ENCODE data around the gene KIF21A.

Gene KIF21A

DNA sequence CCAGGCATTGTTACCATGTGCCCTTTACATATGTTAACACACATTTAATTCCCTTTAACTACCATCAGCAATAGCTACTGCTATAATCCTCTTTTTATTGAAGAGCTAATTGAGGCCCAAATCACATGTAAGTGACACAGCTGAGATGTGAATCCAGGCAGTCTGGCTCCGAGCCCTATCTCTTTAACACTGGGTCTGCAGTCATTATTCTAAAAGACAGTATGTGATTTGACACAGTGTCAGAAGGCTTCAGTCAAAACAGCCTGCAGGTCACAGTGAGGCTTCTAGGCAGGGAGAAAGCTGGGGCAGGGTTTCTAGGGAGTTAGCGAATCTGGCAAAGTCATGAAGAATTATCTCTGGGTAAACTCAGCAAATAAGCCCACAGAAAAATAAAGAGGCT lies 148.2 kb downstream of the KIF21A start:
- no peak overlapping the region for H3K4me3 ChIP-seq (ENCODE audit: low read depth, low read length)
- no peak for DNase-seq (ENCODE audit: low read depth)
- no peak for TF ChIP-seq CTCF (IDR thresholded peaks at IDR 0.05; ENCODE audit: low read depth, low read length, missing control alignments)
- in situ Hi-C loops (cut with HindIII; ENCODE audit: low sequenced_read_pairs), result no loop called here

GRCh38 chr12:39292125-39292630 lies 150.7 kb downstream of the KIF21A start:
- in situ Hi-C loops (cut with HindIII; ENCODE audit: low sequenced_read_pairs), result no loop called here
- no peak for TF ChIP-seq CTCF (IDR thresholded peaks at IDR 0.05; ENCODE audit: low read depth, low read length, missing control alignments)
- H3K4me3 ChIP-seq (ENCODE audit: low read depth, low read length), result no peak overlapping the region
- DNase-seq (ENCODE audit: low read depth), result no peak

DNA sequence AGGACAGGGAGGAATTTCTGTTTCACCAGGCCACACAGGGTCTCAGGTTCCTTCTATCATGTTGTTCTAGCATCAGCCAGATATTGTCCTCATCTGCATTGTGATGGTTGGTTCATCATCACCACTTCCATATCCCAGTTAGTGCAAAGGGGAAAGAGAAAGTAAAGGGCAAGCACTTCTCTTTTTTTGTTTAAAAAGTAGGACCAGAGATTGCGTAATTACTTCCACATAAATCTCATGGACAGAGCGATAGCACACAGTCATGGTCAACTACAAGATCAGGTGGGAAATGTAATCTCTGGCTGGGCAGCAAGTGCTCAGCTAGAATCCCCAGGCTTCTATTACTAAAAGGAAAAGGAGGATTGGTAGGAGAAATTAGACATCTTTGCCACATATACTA lies 155.1 kb downstream of the KIF21A start:
- TF ChIP-seq CTCF (IDR thresholded peaks at IDR 0.05; ENCODE audit: low read depth, low read length, missing control alignments), result no peak
- DNase-seq (ENCODE audit: low read depth), result no peak
- in situ Hi-C loops (cut with HindIII; ENCODE audit: low sequenced_read_pairs), result no loop called here
- no peak overlapping the region for H3K4me3 ChIP-seq (ENCODE audit: low read depth, low read length)

- in situ Hi-C loops (cut with HindIII; ENCODE audit: low sequenced_read_pairs), result no loop called here
- H3K4me3 ChIP-seq (ENCODE audit: low read depth, low read length), result no peak overlapping the region
- no peak for DNase-seq (ENCODE audit: low read depth)
- no peak for TF ChIP-seq CTCF (IDR thresholded peaks at IDR 0.05; ENCODE audit: low read depth, low read length, missing control alignments)
Measured at GRCh38 chr12:39287409-39287808, 155.5 kb downstream of the KIF21A start.

GRCh38 chr12:39278426-39278825 lies 164.5 kb downstream of the KIF21A start:
- DNase-seq (ENCODE audit: low read depth), result no peak
- H3K4me3 ChIP-seq (ENCODE audit: low read depth, low read length), result no peak overlapping the region
- in situ Hi-C loops (cut with HindIII; ENCODE audit: low sequenced_read_pairs), result no loop called here
- no peak for TF ChIP-seq CTCF (IDR thresholded peaks at IDR 0.05; ENCODE audit: low read depth, low read length, missing control alignments)

DNA sequence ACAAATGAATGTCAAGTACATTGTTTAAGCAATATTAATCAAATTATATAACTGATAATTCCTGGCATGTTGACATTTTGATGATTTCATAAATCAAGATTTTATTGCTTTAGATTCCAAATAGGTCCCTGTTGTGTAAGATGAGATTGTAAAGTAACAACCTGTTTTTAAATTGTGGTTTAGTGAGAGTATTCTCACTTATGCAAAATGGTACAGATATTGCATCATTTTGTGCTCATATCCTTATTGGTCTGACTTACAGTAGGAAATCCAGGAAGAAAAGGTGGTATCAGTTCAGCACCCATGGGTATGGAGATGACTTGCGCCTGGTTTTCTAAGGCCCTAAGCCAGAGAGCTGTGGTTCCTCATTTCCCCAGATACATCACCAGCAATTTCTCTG lies 165.5 kb downstream of the KIF21A start:
- DNase-seq (ENCODE audit: low read depth), result no peak
- no peak for TF ChIP-seq CTCF (IDR thresholded peaks at IDR 0.05; ENCODE audit: low read depth, low read length, missing control alignments)
- in situ Hi-C loops (cut with HindIII; ENCODE audit: low sequenced_read_pairs), result no loop called here
- H3K4me3 ChIP-seq (ENCODE audit: low read depth, low read length), result no peak overlapping the region

- no peak for TF ChIP-seq CTCF (IDR thresholded peaks at IDR 0.05; ENCODE audit: low read depth, low read length, missing control alignments)
- in situ Hi-C loops (cut with HindIII; ENCODE audit: low sequenced_read_pairs), result no loop called here
- no peak for DNase-seq (ENCODE audit: low read depth)
- no peak overlapping the region for H3K4me3 ChIP-seq (ENCODE audit: low read depth, low read length)
Measured at GRCh38 chr12:39275846-39276245, 167.1 kb downstream of the KIF21A start.

All from astrocyte of the cerebellum (primary cell).